Measurements from ENCODE around the gene CXCR5.

Gene CXCR5

DNA sequence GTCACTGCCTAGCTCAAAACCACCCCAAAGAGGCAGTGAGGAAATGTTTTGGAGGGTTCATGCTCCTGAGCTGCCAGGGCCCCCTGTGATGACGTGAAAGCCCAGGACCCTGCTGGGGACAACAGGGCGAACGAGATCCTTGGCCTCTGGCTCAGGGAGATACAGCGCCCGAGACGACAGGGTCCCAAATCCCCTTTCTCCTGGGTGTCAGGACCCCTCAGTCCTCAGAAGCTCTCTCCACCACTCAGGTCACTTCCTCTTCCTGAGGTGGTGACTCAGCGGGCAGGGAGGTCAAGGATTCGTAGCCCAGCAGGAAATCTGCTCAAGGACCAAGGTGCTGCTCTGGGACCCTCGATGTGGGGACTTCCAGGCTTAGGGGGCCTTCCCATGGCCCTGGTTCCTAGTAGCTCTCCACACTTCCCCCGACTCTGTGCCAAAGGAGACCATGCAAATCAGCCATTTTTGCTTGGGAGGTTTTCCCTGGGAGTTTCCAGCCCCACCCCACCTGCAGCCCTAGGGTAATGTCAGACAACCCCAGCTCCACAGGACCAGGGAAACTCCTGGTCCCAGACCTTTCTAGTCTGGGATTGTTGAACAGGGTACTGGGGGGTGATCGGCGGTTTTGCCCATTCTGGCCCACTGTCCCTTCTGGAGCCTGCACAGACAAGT is 29.2 kb downstream of the CXCR5 start:
- no peak for DNase-seq (ENCODE audit: low read depth, low spot score)

DNA sequence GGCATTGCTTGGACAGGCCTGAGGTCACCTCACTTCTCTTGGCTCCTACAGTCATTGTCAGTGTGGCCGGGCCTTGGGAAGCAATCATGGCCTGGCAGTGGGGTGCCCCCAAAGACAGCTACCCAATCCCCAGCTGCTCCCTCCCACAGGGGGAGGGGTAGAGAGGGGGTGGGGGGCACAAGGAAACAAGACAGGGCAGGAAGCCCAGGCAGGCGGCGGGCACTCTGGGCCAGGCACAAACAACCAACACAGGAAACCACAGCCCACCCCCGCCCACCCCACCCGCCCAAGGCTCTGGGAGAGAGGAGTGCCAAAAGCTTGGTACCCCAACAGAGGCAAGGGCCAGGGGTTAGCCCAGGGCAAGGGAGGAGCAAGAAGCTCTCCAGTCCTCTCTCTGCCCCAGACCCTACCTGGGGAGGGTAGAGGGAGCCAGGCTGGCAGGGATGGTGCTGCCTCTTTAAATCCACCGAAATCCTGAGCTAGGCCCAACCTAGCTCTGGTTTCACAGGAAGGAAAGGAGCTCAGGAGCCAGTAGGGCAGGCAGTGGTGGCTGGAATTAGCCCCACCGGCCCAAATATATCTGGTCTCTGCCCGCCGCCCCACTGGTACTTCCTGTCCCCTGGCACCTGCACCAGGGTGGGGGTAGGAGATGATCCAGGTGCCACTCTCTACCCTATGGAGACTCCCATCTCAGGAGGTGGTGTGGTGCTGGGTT is 29.9 kb downstream of the CXCR5 start:
- no peak for DNase-seq (ENCODE audit: low read depth, low spot score)

GRCh38 chr11:118914178-118914918 is 30.7 kb downstream of the CXCR5 start:
- DNase-seq (ENCODE audit: low read depth, low spot score): peak; percentile 14

GRCh38 chr11:118914987-118915386 is 31.3 kb downstream of the CXCR5 start:
- no peak for DNase-seq (ENCODE audit: low read depth, low spot score)

GRCh38 chr11:118915396-118915795 is 31.7 kb downstream of the CXCR5 start:
- no peak for DNase-seq (ENCODE audit: low read depth, low spot score)

- DNase-seq (ENCODE audit: low read depth, low spot score): no peak
Observed at GRCh38 chr11:118915941-118916841, 32.5 kb downstream of the CXCR5 start.

DNA sequence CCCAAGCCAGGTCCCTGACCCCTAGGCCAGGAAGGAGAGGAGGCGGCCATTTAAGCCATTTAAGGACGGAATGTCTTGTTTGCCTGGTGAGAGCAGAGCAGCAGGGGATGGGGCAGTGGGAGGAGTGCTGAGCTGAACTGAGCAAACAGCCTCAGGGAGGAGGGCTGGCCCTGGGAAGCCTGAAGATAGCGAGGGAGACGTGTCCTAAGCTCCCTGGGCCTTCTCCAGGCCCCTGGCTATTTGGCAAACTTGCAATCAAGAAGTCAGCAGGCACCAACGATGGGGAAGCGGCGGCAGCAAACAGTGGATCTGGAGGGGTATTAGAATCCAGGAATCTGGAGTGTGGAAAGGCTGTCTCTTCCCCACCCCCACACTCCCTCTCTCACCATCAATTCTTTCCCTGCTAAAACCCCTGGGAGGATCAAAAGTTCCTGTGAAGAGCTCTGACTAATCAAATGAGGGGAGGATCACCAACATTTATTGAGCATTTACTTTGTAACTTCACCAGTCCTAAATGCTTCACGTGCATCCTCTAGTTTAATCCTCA is 33.2 kb downstream of the CXCR5 start:
- peak; percentile 98 for DNase-seq (ENCODE audit: low read depth, low spot score)

DNA sequence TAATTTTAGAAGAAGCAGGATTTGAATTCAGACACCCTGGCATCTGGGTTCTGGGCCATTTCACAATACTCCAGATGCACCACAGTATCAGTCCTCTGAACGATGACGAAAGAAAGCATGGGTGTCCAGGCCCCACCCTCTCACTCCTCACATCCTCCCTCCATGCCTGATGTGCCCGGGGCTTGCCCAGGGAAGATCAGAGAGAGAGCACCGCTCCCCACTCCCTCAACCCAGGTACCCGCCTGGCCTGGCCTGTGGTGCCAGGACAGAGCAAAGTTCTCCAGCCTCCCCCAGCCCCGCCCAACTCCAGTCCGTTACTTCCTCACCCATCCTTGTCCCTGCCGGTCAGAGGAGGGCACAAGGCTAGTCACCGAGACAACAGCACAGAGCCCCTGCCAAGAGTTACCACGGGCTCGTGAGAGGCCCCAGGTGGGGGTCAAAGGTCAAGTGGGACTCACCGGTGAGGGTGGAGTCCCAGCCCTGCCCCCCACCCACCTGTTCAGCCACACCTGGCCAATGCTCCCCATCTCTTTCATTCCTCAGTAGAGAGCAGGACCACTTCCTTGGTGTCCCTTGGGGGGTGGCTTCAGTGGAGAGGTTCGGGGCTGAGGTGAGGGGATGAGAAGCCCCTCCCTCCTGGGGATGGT is 33.9 kb downstream of the CXCR5 start:
- peak; percentile 81 for DNase-seq (ENCODE audit: low read depth, low spot score)

DNA sequence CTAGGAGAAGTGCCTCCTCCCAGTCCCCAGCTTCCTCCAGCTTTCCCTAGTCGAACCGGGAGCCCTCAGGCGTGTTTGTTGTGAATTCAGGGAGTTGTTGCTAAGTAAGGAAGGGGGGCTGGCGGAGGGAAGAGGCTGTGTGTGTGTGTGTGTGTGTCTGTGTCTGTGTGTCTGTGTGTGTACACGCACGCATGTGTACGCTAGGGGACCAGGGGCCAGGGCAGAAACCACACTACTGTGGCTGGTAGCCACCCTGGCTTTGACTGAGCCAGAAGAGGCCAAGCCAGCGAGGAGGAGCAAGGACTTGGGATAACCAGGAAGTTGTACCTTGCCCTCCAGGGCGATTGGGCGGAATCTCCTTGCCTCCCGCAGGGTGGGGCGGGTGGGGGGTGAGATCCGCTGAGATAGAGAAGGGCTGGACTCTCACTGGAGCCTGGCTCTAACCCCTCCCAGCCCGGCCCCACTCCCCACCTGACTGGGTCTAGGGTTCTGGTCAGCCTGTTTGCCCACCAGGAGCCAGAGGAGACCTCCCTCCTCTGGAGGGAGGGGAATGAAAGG is 34.5 kb downstream of the CXCR5 start:
- peak; percentile 97 for DNase-seq (ENCODE audit: low read depth, low spot score)

GRCh38 chr11:118918686-118919280 is 35.1 kb downstream of the CXCR5 start:
- no peak for DNase-seq (ENCODE audit: low read depth, low spot score)

DNA sequence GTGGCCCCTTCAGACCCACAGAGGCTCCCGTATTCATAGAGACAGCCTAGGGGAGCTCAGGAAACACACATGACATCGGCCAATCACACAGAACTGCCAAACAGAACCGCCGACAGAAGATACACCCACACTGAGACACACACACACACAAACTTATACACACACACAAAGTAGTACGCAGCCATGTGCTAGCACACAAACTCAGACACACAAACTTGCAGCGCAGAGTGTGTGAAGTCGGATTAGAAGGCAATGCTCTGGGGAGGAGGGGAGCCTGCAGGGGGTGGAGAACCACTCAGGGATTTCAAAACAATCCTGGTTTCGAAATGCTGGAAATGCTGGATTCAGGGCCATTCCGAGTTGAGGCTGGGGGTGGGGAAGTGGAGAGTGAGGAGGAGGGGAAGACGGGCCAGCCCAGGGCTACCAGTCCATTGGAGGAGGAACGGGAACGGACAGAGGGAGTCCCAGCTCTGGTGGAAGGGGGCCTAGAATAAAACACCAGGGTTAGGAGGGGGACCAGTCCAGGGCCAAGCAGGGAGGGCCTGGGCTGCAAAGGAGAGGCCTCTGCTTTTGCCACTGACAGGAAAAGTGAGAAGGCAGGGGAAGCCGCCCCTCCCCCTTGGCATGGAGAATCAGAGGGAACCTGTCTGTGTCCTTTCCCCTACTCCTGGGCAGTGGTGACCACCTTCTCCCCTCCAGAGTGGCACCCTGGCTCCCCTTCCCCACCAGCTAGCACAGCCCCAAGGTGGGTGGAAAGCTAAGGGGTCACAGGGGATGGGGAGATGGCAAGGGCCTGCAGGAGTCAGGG is 37.6 kb downstream of the CXCR5 start:
- DNase-seq (ENCODE audit: low read depth, low spot score): peak; percentile 88

- peak; percentile 90 for DNase-seq (ENCODE audit: low read depth, low spot score)
Observed at GRCh38 chr11:118921929-118922744, 38.4 kb downstream of the CXCR5 start.

DNA sequence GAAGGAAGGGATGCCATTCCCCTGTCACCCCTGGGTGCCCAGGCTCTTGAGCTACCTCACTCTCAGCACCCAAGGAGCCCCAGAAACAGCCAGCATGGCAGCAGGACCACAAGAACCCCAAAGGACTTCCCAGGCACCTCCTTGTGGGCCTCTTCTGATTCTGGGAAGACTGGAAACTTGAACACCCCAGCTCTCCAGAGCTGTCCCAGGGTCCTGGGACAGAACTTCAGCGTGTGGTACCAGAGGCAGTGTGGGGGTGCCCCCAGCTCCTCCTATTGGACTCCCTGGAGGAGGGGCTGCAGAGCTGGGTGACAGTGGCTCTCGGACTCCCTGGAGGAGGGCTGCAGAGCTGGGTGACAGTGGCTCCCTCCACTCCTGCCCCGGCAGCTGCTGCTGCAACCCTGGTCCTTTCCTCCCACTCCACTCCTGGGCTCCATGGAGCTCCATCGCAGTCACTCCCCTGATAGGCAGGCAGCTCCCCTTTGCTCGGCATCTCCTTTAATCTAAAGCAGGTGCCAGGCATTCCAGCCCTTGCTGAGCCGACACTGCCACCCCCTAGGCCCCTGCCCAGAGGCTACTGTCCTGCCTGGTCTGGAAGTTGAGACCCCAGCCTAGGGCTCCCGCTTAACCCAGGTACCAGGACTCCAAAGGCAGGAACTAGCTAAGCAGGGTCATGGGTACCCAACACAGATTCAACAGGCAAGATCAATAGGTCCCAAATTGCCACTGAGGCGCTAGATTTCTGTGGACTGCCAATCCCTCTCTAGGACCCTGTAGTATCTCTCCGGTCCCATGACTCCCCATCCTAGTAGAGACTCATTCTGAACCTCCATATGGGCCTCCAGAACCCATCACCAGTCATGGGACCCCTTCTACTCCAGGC is 39.3 kb downstream of the CXCR5 start:
- DNase-seq (ENCODE audit: low read depth, low spot score): peak; percentile 25

DNA sequence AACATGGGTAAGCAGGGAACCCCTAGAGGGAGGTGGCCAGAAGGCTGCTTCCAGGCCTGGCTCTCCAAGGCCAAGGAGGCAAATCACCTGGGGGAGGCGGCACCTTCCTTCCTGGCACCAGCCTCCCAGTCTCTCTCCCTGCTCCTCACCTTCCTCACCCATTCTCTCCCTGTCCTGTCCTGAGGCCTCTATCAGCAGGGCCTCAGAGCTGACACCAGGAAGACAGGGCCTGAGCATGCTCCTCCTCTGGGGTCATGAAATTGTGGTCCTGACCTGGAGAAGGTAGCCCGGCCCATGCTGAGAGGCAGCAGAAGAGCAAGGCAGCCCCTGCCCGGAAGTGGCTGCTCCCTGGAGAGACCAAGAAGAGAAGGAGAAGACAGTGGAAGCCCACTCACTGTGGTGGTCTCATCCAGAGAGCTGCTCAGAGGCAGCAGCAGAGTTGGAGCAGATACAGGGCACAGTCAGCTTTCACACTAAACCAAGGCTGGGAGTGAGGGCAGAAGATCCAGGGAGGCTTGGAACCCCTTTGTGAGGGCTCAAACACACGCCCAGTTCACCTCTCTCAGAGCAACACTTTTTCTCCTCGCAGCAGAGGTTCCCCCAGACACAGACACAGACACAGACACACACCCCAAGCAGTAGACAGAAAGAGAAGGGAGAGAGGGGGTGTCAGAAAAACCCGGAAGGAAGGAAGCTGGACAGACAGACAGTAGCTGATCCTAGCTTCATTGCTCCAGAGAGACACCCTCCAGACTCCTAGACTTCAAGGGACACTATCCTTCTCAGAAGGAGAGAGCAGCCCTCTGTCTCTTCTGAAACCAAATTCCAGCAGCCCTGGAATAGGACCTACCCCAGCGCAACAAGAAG is 40.3 kb downstream of the CXCR5 start:
- no peak for DNase-seq (ENCODE audit: low read depth, low spot score)

- DNase-seq (ENCODE audit: low read depth, low spot score): peak; percentile 80
Observed at GRCh38 chr11:118924591-118925585, 41.2 kb downstream of the CXCR5 start.
